GM19238 (cell line): Measurements from ENCODE around the gene FGF2.
"Not testable (repeated sequence)": the region's sequence is repeated elsewhere in the genome, so short reads cannot be mapped to it uniquely, and the experiment has no call there.

ENCODE experiments used
- DNase-seq: peaks from one replicate; pipeline ENCODE4 v3.0.0; 2011; ENCODE audit warnings: low spot score; ENCODE audit not compliant: insufficient read length

The FGF2 gene

DNA sequence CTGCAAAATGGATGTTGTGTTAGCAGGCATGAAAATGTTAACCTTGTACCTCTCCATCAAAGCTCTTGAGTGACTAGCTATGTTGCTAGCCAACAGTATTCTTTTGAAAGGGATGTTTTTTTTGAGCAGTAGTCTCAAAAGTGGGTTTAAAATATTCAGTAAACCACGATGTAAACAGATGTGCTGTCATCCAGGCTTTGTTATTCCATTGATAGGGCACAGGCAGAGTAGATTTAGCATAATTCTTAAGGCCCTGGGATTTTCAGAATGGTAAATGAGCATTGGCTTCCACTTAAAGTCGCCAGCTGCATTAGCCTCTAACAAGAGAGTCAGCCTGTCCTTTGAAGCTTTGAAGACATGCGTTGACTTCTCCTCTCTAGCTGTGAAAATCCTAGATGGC, 18.4 kb downstream of the FGF2 start:
- DNase-seq, result no peak

DNA sequence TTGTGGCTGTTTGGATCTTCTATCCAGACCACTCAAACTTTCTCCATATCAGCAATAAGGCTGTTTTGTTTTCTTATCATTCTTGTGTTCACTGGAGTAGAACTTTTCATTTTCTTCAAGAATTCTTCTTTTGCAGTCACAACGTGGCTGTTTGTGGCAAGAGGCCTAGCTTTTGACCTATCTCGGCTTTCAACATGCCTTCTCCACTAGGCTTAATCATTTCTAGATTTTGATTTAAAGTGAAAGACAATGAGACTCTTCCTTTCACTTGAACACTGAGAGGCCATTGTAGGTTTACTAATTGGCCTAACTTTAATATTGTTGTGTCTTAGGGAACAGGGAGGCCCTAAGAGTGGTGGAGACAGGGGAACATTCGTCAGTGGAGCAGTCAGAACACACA, 19.1 kb downstream of the FGF2 start:
- no peak for DNase-seq

DNA sequence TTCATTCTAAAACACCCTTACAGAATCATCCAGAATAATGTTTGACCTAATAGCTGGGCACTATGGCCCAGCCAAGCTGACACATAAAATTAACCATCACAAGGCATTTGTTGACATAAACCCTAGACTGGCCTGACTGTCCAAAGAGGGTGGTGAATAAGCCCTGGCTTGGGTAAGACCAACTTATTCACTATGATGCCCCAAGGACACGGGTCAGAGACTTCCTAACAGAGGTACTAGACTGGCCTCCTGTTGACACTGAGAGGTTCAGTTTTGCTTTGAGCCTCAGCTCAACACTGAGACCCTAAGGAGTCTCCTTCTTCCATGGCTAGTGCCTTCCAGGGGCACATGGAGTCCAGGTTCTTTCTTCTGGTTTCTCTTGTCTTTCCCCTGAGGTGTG, 21.3 kb downstream of the FGF2 start:
- no peak for DNase-seq

DNA sequence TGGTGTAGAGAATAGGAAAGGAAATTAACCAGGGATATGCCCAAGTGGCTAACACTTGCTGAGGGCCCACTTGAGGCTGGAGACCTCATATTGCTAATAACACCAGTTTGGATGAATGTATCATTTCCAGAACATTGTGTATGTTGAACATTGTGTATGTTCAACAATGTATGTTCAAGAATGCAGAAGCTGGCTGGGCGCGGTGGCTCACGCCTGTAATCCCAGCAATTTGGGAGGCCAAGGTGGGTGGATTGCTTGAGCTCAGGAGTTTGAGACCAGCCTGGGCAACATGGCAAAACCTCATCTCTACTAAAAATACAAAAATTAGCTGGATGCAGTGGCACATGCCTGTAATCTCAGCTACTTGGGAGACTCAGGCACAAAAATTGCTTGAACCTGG, 23.2 kb downstream of the FGF2 start:
- not testable (repeated sequence) for DNase-seq

DNA sequence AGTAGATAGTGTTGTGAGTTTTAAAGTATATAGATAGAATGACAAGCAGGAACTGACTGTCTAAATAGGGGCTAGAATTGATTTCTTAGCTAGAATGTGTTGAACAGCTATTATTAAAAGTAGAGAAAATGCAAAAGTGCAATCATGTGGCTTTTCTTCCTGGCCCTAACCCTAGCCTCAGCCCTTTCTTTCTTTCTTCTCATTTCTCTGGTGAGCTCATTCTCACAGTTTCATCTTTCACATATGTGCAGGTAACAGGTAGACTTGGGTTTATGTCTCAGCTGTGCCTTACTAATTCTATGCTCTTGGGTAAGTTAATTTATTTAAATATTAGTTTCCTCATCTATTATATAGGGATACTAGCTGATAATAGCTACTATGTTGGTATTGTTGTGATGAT, 24.9 kb downstream of the FGF2 start:
- no peak for DNase-seq

DNA sequence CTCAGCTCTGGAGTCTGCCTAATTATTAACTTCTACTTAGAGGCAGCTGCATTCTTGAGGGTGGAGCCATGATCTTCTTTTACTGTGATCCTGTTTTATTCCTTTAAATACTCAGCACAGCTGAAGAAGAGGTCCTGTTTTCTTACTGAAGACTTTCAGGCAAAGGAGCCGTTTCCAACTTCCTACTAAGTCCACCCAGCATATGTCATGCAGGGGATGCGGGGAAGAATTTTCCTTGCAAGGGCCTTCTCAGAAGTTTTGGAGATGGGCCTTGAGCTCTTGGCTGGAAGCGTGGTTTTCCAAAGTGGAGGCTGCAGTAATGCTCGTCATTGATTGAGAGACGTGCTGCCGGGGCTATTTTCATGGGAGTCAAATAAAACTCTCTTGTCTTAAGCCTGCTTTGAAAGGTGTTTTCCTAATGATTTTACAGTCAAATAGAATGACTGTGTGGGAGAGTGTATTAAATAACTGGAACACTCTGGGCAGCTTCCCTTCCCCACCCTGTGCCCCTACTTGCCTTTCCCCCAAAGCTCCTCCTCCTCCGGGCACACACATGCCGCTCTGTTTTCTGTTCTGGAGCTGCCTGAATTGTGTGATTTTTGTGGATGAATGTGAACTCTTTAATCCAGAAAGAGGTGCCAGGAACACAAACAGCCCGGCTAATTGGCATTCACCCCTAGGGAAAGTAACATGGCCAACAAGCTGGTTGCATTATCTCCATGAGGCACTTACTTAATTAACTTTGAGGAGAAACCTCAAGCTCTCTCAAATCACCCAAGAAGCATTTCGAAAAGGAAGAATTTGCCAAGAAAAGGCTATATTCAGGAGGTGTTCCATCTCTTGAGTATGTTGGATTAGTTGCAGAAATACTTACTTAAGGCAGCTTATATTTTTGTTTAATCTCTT, 28.1 kb downstream of the FGF2 start:
- DNase-seq, result no peak

DNA sequence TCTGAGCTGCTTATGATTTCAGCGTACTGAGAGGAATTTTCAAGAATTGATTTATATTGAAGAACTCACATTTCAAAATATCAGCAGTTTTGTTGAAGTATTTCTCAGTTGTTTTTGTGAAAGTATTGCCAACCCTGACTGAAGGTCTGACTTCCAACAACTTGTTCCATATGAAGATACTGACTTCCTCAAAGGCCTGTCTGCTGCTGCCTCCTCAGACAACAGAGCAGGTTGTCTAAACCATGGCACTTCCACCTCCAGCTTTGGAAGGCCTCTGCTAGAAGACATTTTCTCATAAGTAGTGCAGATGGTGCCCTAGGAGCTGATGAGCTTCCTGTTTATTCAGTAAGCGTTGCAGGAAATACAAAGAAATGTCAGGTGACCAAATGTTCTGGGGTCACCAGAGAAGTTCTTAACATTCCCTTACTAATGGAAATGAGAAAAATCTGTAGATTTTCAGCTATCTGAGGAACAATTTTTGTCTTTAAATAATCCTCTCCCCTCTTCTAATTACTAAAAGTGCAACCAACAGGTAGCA, 28.8 kb downstream of the FGF2 start:
- no peak for DNase-seq

DNA sequence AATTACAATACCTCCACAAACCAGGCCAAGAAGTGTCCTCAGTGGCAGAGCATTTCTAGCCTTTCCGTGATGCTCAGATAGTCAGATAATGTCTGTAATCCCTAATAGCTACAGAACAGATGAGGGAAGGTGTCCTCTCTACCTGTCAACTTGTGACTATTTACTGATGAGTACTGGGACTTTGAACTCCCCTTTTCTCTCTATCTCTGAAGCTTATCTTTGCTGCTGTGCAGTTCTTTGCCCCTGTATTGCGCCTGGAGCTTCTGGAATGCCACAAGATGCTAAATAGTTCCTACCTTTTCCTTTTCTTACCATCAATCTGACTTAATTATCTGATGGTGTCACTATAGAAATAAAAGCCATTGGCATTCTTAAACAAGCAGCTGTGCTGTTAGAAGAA, 30.5 kb downstream of the FGF2 start:
- no peak for DNase-seq

DNA sequence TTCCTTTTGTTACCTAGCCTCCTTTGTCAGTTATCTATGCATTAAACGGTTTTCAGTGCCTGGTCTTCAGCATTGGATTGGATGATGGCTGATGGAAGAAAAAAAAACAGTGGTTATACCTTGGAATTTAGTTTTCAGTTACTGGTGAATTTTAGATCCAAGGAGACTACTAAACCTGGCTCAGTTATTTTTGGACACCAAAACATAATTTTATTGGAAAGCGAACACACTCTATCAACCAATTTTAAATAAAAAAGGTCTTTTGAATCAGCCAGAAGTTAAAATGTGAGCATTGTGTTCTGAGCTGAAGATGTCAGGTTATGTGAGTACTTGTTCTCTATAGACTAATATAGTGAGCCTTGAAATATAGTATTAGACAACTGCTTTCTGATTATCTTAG, 32.1 kb downstream of the FGF2 start:
- no peak for DNase-seq

DNA sequence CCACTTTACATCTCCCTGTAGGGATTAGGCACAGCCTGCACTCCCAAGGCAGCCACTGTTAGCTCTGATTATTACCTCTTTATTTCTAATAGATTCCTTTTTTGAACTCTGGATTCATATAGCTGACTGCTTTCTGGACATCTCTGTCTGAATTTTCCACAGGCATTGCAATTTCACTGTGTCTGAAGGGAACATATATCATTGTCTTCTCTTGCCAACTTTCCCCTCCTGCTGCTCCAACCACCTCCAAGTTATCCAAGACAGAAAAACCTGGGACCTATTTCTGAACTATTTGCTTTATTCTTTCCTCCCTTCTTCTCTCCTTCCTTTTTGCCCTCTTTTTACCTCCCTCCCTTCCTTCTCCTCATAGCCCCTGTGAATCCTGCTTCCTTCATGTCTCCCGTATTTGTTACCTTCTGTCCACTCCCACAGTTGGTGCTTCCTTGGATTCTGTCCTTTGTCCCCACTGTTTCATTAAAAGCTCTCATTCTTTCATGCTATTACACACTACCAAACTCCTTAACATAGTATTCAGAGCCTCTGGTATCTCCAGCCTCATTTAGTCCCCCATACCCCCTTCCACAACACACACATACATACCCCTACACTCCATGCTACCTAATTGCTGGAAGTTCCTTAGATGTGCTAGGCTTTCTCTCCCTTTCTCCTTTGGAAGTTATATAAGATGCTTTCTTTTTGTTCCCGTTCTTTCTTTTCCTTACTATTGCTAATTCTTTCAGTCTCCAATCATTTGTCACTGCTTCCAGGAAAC, 34.7 kb downstream of the FGF2 start:
- no peak for DNase-seq

DNA sequence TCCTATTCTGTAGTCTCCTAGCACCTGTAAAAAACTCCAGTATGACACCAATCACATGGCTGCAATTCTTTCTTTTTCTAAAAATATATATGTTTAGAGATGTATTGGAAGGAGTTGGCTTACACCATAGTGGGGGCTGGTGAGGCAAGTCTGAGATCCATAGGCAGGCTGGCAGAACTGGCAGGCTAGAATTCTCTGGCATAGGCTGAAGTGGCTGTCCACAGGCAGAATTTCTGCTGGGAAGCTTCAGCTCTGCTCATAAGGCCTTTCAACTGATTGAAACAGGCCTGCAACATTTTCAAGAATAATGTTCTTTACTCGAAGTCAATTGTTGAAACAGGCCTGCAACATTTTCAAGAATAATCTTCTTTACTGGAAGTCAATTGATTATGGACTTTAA, 37.0 kb downstream of the FGF2 start:
- no peak for DNase-seq

DNA sequence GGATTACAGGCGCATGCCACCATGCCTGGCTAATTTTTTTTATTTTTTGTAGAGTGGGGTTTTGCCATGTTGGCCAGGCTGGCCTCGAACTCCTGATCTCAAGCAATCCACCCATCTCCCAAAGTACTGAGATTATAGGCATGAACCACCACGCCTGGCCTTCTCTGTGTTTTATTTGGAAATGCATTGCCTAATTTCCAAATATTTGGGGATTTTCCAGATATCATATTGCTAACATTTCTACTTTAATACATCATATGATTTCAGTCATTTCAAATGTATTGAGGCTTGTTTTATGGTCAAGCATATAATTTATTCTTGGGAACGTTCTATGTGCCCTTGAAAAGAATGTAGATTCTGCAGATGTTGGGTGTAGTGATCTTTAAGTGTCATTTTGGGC, 38.8 kb downstream of the FGF2 start:
- no peak for DNase-seq

DNA sequence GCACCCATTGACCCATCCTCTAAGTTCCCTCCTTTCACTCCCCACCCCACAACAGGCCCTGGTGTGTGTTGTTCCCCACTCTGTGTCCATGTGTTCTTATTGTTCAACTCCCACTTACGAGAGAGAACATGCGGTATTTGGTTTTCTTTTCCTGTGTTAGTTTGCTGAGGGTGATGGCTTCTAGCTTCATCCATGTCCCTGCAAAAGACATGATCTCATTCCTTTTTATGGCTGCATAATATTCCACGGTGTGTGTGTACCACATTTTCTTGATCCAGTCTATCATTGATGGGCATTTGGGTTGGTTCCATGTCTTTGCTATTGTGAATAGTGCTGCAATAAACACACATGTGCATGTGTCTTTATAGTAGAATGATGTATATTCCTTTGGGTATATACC, 41.6 kb downstream of the FGF2 start:
- DNase-seq, result not testable (repeated sequence)

DNA sequence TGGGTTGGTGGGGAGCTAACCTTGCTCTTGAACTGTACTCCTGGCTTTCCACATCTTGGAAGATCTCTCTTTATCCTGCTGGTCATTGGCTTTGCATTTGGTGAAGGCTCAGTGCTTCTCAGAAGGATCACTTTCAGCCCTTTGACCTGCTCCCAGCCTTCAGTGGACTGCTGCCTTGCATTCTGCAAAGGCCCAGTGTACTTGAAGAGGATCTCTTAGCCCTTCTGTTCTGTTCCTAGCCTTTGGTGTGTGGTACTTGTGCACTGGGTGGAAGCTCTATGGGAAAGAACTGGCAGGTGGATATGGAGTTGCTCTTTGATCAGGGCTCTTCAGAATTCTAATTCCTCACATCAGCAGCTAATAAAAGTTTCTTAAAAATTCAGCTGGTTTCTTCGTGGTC, 46.5 kb downstream of the FGF2 start:
- no peak for DNase-seq

DNA sequence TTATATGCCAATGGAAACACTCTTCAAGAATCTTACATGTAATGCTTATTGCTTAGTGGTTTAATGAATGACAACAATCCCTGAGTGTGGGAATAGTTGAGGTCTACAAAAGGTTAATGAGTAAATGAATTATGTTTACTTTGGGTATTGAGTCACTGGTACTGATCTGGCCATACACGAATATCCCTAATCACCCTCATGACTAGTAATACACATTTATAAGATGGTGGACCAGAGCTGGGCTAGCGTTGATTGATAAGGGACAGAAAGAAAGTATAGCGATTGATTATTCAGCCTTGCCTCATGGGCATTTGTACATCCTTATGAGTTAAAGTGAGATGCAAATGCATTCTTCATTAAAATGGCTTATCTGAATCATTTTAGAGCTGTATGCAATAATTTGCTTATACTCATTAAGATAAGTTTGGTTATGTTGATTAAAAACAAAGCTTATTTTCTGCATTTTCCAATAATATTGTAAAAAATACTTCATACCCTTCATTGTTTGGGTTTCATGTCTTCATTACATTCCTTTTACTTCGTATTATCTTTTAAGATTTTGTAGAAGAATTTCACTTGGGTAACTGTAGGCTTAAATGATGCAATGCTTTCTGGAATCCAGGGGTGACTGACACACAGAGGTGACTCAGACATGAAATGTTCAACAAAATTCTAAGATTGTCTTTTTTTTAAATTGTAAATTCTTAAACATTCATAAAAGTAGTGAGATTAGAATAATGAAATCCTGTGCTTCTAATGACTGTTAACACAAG, 47.4 kb downstream of the FGF2 start:
- DNase-seq, result no peak

DNA sequence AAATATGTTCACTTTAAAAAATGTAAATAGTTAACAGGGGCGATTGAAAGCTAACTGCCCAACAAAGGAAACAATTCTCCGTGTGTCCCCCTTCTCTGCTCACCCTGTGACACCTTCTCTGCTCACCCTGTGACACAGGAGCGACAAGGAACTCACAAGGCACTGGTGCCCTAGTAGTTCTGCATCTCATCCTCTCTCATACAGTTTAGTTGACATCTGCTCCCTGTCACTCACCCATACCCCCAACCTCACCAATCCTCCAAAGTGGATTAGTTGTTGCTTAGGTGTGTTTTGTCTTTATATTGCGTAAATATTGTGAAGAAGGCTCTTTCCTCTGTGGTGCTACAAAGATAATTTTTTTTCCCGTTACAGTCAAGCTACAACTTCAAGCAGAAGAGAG, 49.3 kb downstream of the FGF2 start:
- no peak for DNase-seq

DNA sequence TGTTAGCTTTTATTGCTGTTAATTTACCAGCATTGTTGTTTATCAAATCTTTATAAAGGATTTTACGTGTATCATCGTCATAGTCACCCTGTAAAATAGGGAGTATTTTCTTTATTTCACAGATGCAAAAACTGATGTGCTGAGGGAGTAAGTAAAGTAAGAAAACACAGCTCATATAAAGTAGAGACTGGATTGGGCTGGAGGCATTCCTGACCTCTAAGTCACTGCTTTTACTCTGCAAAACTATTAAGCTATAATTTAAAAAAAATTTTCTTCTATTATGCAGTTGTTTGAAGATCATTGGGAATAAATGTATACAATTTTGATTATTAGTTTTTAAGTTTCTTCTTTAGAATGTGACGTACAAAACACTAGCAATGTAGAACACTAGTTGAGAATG, 49.8 kb downstream of the FGF2 start:
- no peak for DNase-seq

DNA sequence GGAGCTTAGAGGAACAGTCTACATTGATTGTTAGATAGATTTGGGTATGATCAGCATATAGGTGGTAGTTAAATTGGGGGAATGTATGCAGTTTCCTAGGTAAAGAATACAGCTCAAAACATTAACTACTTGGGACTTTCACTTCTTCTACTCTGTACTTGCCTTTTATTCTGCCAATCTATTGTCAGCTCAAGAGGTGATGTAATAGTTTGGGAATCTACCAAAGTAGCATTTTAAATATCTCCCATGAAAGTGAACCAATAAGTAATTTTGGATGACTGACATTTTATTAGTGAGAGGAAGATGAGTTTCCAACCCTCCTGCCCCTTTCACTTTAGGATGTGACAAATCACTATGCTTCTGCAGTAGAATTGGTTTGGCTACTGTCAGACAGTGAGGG, 52.4 kb downstream of the FGF2 start:
- DNase-seq, result no peak

DNA sequence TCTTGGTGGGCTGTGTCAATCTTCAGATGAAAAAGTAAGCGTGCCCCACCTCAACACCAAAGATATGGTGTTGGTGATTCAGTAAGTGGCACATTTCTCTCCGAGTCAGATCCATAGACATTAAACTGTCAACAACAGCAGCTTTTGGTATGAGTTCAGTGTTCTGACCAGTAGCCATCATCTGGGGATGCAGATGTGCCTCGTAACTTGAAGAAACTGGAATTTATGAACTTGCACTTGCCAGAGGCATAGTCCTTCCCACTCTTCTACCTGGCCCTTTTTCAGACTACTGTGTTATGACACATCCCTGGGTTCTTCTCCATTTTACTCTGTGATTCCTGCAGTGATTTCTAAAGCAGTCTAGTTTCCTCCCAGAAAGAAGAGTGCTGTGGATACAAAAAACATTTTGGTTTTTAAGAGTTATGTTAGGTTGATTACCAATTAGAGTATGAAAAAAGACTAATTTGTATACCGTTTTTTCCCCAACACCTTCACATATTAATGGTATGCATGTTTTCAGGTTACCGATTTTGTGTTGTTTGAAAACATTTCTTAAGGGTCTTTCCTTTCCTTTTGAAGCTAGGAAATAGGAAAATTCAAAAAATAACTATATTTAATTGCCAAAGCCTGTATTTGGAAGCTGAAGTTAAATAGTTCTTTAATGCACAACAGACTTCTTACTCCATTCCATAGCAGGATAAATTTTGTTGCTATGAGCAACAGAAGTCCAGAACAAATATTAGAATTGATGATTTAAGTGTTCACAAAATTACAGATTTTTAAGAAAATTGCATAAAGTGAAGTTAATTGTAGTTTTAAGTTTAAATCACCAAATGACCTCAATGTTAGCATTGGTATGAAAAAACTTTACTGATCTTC, 56.5 kb downstream of the FGF2 start:
- DNase-seq, result no peak

DNA sequence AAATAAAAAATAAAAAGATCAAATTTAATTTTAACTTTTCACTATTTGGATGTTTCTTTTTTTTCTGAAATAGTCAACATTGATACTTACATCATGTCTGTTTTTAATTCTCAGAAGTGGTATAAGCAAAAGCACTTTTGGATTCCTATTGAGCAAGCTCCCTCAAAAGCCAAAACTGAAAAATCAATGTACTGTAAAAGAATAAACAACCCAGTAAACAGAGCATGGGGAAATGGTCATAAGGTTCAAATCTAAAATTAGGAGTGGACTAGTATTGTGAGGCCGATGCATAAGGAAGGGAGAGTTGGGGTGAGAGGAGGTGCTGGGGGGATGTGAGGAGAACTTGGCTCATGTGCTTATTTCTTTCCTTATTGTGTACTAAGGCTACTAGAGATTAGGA, 57.9 kb downstream of the FGF2 start:
- DNase-seq, result no peak

DNA sequence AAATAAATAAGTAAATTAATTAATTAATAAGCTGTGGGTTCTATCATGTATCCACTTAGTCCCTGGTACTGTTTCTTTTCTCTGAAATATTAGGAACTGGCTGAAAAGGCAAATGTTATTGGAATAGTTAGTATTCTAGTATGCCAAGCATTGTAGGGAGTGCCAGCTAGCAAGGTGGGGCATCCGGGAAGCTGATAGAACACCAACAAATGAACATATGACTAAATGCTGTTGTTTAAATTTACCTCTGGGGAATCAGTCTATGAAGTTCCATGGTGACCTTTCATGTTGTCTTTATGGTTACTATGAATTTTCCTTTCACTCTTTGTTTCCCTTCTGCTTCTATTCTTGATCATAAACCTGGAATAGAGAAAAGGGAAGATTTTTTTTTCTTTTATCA, 63.1 kb downstream of the FGF2 start:
- DNase-seq, result no peak
